Measurements from ENCODE around the gene COL27A1. TPM values are rescaled to one million over a fixed set of nuclear protein-coding genes. Genes with fewer than 3 reads are reported as not detected.

The COL27A1 gene
- total RNA-seq, 2 experiments from 2014 or later: 0.50 to 1.2 TPM

GRCh38 chr9:114117996-114118830 is 37.1 kb upstream of the COL27A1 start:
- Mint-ChIP-seq H3K27ac (no peak overlapping the region), H3K27me3 (peaks cover 15% of the 10 kb centered on the region), H3K4me3 (no peak overlapping the region), H3K4me1 (no peaks in the 10 kb centered on the region), H3K9me3 (no peaks in the 10 kb centered on the region), H3K36me3 (ENCODE audit: low read depth) (no peaks in the 10 kb centered on the region)
- no peak for DNase-seq
- POLR2A ChIA-PET: no interaction called here
- CTCF ChIA-PET: no interaction called here

DNA sequence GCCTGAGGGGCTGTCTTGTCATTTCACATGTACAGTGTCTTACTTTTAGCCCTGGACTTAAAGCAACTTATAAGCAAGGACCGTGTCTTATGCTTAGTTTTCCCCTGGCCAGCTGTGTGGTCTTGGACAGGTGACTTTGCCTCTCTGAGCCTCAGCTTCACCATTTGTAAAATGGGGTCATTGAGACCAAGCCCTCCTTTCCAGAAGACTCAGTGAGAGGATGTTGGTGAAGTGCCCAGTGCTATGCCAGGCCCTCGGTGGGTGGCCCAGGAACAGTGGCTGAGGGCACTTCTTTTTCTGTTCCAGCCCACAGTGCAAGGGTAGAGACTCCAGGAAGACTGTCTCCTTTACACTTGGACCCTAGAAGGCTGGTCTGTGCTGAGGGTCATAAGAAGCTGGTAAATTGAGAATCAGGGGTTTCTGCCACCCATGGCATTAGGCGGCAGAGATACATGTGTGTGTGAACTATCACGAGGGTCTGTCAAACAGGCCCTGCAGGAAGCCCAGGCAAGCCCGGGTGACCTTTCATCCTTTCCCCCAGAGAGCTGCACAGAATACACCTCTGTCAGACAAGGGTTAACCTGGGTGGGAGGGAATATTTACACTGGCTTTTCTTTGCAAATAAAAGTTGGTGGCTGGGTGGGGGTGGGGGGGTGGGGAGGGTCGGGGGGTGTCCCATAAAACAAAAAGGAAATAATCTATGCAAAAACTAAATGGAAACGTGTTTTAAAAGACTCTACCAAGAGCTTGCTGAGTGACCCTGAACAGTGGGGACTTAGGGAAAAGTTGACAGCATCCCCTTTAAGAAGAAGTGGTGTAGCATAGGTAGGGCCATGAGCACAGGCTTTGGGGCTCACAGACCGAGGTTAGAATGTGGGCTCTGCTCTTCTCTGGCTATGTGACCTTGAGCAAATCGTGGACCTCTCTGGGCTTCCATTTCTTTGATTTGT is 35.8 kb upstream of the COL27A1 start:
- Mint-ChIP-seq H3K9me3 (no peaks in the 10 kb centered on the region), H3K27ac (no peak overlapping the region), H3K27me3 (peaks cover 12% of the 10 kb centered on the region), H3K4me3 (no peak overlapping the region), H3K4me1 (no peaks in the 10 kb centered on the region), H3K36me3 (ENCODE audit: low read depth) (no peaks in the 10 kb centered on the region)
- ChIA-PET CTCF (interaction anchor here (0.8 kb wide), 1 partner anchor 11 kb away, joined by 4 read pairs; no protein-coding TSS in a partner anchor), POLR2A (no interaction called here)
- DNase-seq: no peak

DNA sequence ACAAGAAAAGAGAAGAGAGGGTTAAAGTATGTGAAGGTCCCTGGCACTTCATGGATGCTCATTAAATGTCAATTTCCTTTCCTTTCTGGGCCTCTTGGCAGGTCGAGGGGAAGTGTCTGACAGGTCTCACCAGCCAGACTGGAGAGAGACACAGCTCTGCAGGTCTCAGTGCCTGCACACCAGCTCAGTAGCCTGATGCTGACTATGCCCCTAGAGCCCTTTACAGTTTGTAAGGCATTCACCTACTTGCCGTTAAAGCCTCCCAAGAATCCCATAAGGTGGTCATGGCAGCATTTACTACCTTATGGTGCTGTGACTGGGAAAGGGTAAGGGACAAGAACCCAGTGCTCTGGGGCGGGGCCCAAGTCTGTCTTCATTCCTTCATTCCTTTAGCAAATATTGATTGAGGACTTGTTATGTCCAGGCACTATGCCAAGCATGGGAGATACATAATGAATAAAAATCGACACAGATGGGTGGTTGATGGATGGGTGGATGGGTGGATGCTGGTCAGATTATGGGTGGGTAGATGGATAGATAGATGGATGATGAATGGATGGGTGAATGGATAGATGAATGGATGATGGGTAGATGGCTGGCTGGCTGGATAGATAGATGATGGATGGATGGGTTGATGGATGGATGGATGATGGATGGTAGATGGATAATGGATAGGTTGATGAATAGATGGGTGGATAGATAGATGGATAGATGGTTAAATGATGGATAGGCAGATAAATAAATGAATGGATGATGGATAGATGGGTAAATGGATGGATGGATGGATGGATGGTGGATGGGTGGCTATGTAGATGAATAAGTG is 34.9 kb upstream of the COL27A1 start:
- H3K4me1 Mint-ChIP-seq: no peaks in the 10 kb centered on the region
- H3K27ac Mint-ChIP-seq: no peak overlapping the region
- ChIA-PET POLR2A (no interaction called here), CTCF (interaction anchor here (0.8 kb wide), 1 partner anchor 12 kb away, joined by 4 read pairs; no protein-coding TSS in a partner anchor)
- H3K27me3 Mint-ChIP-seq: peaks cover 12% of the 10 kb centered on the region
- H3K4me3 Mint-ChIP-seq: no peak overlapping the region
- no peak for DNase-seq
- no peaks in the 10 kb centered on the region for H3K9me3 Mint-ChIP-seq
- no peaks in the 10 kb centered on the region for H3K36me3 Mint-ChIP-seq (ENCODE audit: low read depth)

GRCh38 chr9:114121227-114122135 is 33.9 kb upstream of the COL27A1 start:
- Mint-ChIP-seq H3K36me3 (ENCODE audit: low read depth) (no peaks in the 10 kb centered on the region), H3K27ac (no peak overlapping the region), H3K27me3 (peaks cover 12% of the 10 kb centered on the region), H3K9me3 (no peaks in the 10 kb centered on the region), H3K4me1 (no peaks in the 10 kb centered on the region), H3K4me3 (no peak overlapping the region)
- DNase-seq: no peak
- CTCF ChIA-PET: interaction anchor here (1.9 kb wide), 1 partner anchor 13 kb away, joined by 8 read pairs; no protein-coding TSS in a partner anchor
- POLR2A ChIA-PET: interaction anchor here (1.0 kb wide), 1 partner anchor 11 kb away, joined by 3 read pairs; no protein-coding TSS in a partner anchor

GRCh38 chr9:114122136-114123027 is 33.0 kb upstream of the COL27A1 start:
- ChIA-PET CTCF (interaction anchor here (1.9 kb wide), 1 partner anchor 14 kb away, joined by 8 read pairs; no protein-coding TSS in a partner anchor), POLR2A (interaction anchor here (1.0 kb wide), 1 partner anchor 12 kb away, joined by 3 read pairs; no protein-coding TSS in a partner anchor)
- no peaks in the 10 kb centered on the region for H3K4me1 Mint-ChIP-seq
- DNase-seq: no peak
- H3K4me3 Mint-ChIP-seq: no peak overlapping the region
- H3K9me3 Mint-ChIP-seq: no peaks in the 10 kb centered on the region
- H3K27ac Mint-ChIP-seq: no peak overlapping the region
- peaks cover 8% of the 10 kb centered on the region for H3K27me3 Mint-ChIP-seq
- H3K36me3 Mint-ChIP-seq (ENCODE audit: low read depth): no peaks in the 10 kb centered on the region

- peaks cover 7% of the 10 kb centered on the region for H3K27me3 Mint-ChIP-seq
- ChIA-PET POLR2A (no interaction called here), CTCF (interaction anchor here (1.9 kb wide), 1 partner anchor 15 kb away, joined by 8 read pairs; no protein-coding TSS in a partner anchor)
- no peak overlapping the region for H3K4me3 Mint-ChIP-seq
- H3K27ac Mint-ChIP-seq: no peak overlapping the region
- H3K9me3 Mint-ChIP-seq: no peaks in the 10 kb centered on the region
- DNase-seq: no peak
- H3K4me1 Mint-ChIP-seq: no peaks in the 10 kb centered on the region
- H3K36me3 Mint-ChIP-seq (ENCODE audit: low read depth): no peaks in the 10 kb centered on the region
Measured at GRCh38 chr9:114123031-114123977, 32.0 kb upstream of the COL27A1 start.

DNA sequence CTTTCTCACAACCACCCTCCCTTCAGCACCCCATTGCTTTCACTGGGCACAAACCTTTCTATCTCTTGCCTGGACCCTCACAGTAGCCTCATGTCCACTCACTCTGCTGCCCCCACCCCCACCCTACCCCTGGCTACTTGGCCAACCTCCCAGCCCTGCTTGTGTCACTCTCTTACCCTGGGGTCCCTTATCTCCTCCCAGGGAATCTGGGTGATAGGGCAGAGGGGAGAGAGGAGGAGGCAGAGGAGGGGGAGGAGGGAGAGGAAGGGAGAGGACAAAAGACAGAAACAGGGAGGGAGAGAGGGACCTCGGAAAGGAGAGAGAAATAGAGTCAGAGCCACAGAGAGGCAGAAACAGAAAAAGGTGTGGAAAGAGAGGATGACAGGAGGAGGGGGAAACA is 31.2 kb upstream of the COL27A1 start:
- no peak overlapping the region for H3K4me3 Mint-ChIP-seq
- POLR2A ChIA-PET: no interaction called here
- H3K4me1 Mint-ChIP-seq: no peaks in the 10 kb centered on the region
- CTCF ChIA-PET: no interaction called here
- no peaks in the 10 kb centered on the region for H3K9me3 Mint-ChIP-seq
- H3K36me3 Mint-ChIP-seq (ENCODE audit: low read depth): no peaks in the 10 kb centered on the region
- DNase-seq: no peak
- H3K27me3 Mint-ChIP-seq: peaks cover 5% of the 10 kb centered on the region
- H3K27ac Mint-ChIP-seq: no peak overlapping the region

GRCh38 chr9:114124666-114125475 is 30.5 kb upstream of the COL27A1 start:
- Mint-ChIP-seq H3K36me3 (ENCODE audit: low read depth) (no peaks in the 10 kb centered on the region), H3K27me3 (peaks cover 5% of the 10 kb centered on the region), H3K9me3 (no peaks in the 10 kb centered on the region), H3K4me1 (no peaks in the 10 kb centered on the region), H3K27ac (no peak overlapping the region), H3K4me3 (no peak overlapping the region)
- ChIA-PET POLR2A (no interaction called here), CTCF (no interaction called here)
- DNase-seq: no peak

DNA sequence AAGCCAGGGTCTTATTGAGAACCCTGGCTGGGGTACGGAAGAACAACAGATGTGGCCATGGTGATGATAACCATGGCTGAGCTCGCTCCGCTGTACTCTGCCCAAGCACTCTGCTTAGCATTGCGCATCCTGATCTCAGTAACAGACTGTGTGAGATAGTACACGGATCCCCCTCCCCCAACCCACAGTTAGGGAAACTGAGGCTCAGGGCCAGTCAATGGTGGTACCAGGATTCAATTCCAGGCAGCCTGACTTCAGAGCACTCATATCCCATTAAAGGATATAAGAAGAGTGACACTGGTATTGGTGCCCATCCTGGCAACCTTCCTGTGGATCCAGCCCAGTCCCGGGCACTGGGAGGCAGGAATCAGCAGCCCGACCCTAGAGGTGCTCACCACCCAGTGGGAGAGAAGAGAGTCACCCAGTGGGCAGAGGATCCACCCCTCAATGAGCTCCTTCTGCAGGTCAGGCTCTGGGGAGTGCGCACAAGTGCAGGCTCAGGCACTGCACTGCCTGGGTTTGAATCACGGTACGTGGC is 29.8 kb upstream of the COL27A1 start:
- DNase-seq: no peak
- Mint-ChIP-seq H3K27me3 (peaks cover 2% of the 10 kb centered on the region), H3K4me3 (no peak overlapping the region), H3K27ac (no peak overlapping the region), H3K9me3 (no peaks in the 10 kb centered on the region), H3K4me1 (no peaks in the 10 kb centered on the region), H3K36me3 (ENCODE audit: low read depth) (no peaks in the 10 kb centered on the region)
- POLR2A ChIA-PET: no interaction called here
- CTCF ChIA-PET: no interaction called here
